ENCODE measurements around the gene TBC1D22B. TPM values are rescaled to one million over a fixed set of nuclear protein-coding genes. Genes with fewer than 3 reads are reported as not detected.

Gene TBC1D22B
- total and polyA plus RNA-seq, 2 donors (not counting 3 experiments of a cell fraction or from before 2014, with no cell fraction given) = 13.1 to 13.6 TPM

- Histone ChIP-seq H3K4me1 (ENCODE audit: control insufficient read depth, extremely low read depth, insufficient read depth, low read length) (no peaks in the 10 kb centered on the region), H3K27me3 (ENCODE audit: control insufficient read depth in 2 of 2, insufficient read depth in 2 of 2, low read length in 2 of 2) (no peaks in the 10 kb centered on the region), H3K4me2 (ENCODE audit: insufficient read depth, low read length) (no peak overlapping the region), H4K20me1 (replicated peaks; ENCODE audit: control insufficient read depth, extremely low read depth, insufficient read depth, low read length) (no peaks in the 10 kb centered on the region), H3K9me1 (replicated peaks; ENCODE audit: control insufficient read depth, extremely low read depth, insufficient read depth, low read length) (no peaks in the 10 kb centered on the region), H3K4me3 (replicated peaks in 1 of 3; ENCODE audit: insufficient read depth in 1 of 3, low read depth in 1 of 3, low read length in 3 of 3) (no peak overlapping the region), H3K36me3 (ENCODE audit: control insufficient read depth in 2 of 2, extremely low read depth in 1 of 2, insufficient read depth in 2 of 2, low read length in 2 of 2) (peaks cover 22 to 27% of the 10 kb centered on the region in 2 experiments), H3K27ac (ENCODE audit: insufficient read depth, low read depth, low read length) (no peak overlapping the region), H3K79me2 (ENCODE audit: control insufficient read depth, insufficient read depth, low read length) (peaks cover 2% of the 10 kb centered on the region), H3K9ac (replicated peaks; ENCODE audit: extremely low read depth, insufficient read depth, low read length) (no peak overlapping the region), H2AFZ (ENCODE audit: low read depth, low read length) (no peak overlapping the region), H3K9me3 (replicated peaks; ENCODE audit: control insufficient read depth, insufficient read depth, low read length) (no peaks in the 10 kb centered on the region)
- no TSS peak for BruUV-seq (replicated peaks)
- TF ChIP-seq JUN (IDR thresholded peaks at IDR 0.05; ENCODE audit: borderline replicate concordance, insufficient read depth, insufficient read length, low read depth) = no peak
- TF ChIP-seq POLR2AphosphoS5 (IDR thresholded peaks at IDR 0.05; ENCODE audit: insufficient read depth, low read depth, low read length) = no peak
- TF ChIP-seq CTCF (IDR thresholded peaks at IDR 0.05; ENCODE audit: extremely low read depth in 1 of 2, insufficient read depth in 1 of 2, low read depth in 1 of 2, low read length in 2 of 2) = no peak
- TF ChIP-seq FOS (IDR thresholded peaks at IDR 0.05; ENCODE audit: borderline replicate concordance, insufficient read depth, low read length) = no peak
- TF ChIP-seq GATA2 (IDR thresholded peaks at IDR 0.05; ENCODE audit: insufficient read depth, insufficient read length, low read depth, low read length) = no peak
- TF ChIP-seq MYC (IDR thresholded peaks at IDR 0.05; ENCODE audit: low read depth, low read length) = no peak
- no peak for TF ChIP-seq POLR2A (IDR thresholded peaks at IDR 0.05; ENCODE audit: low read depth, low read length)
- no peak for TF ChIP-seq EZH2 (IDR thresholded peaks at IDR 0.05; ENCODE audit: borderline replicate concordance, low read depth, low read length, severe bottlenecking)
- no peak for TF ChIP-seq MAX (IDR thresholded peaks at IDR 0.05; ENCODE audit: insufficient read depth, insufficient read length)
- ChIA-PET POLR2A (no interaction called here), CTCF (no interaction called here)
- DNase-seq (ENCODE audit: low read depth, low spot score) (no peak), FAIRE-seq (no peak)
- dilution Hi-C loops (cut with MboI; ENCODE audit: extremely low pct_ligation_motif_present, low sequenced_read_pairs) = no loop called here
- intact Hi-C loops (cut with micrococcal nuclease) = no loop called here
These were observed 24.8 kb downstream of the TBC1D22B start for GRCh38 chr6:37282371-37282770.

Data from endothelial cell of umbilical vein (primary cell).